Loucy (cell line): Measurements from ENCODE around the gene AP5Z1.

Experiments
- H2AFZ ChIP-seq: fragments of 200-600 bp; sonication (generic); 2 replicates; pipeline ENCODE4 v1.6.0; 2016; ENCODE audit warnings: antibody characterized with exemption, mild to moderate bottlenecking, low read length, moderate library complexity
- H3F3A ChIP-seq: fragments of 200-600 bp; 2 replicates; pipeline ENCODE4 v1.6.0; 2016; ENCODE audit warnings: antibody characterized with exemption, low read depth, mild to moderate bottlenecking
- H3K27me3 ChIP-seq: fragments of 200-600 bp; sonication (generic); 2 replicates; pipeline ENCODE4 v1.6.1; 2014; ENCODE audit warnings: low read length, mild to moderate bottlenecking; ENCODE audit not compliant: insufficient read depth, poor library complexity, severe bottlenecking
- H3K36me3 ChIP-seq: fragments of 200-600 bp; sonication (generic); 2 replicates; pipeline ENCODE4 v1.6.1; 2016; ENCODE audit warnings: low read length; ENCODE audit not compliant: insufficient read depth
- H3K4me1 ChIP-seq: fragments of 200-600 bp; sonication (generic); 2 replicates; pipeline ENCODE4 v1.5.1; 2014; ENCODE audit warnings: low read length, mild to moderate bottlenecking; ENCODE audit not compliant: insufficient read depth, poor library complexity, severe bottlenecking
- H3K4me2 ChIP-seq: fragments of 200-600 bp; sonication (generic); 2 replicates; pipeline ENCODE4 v1.6.0; 2014; ENCODE audit warnings: antibody characterized with exemption, low read length, low read depth, mild to moderate bottlenecking; ENCODE audit not compliant: poor library complexity, severe bottlenecking
- H3K4me3 ChIP-seq: fragments of 200-600 bp; sonication (generic); 2 replicates; pipeline ENCODE4 v1.5.1; 2014; ENCODE audit warnings: low read length, mild to moderate bottlenecking, mixed read lengths; ENCODE audit not compliant: poor library complexity, severe bottlenecking
- H3K79me2 ChIP-seq: fragments of 200-600 bp; sonication (generic); 2 replicates; pipeline ENCODE4 v1.6.1; 2014; ENCODE audit warnings: low read length; ENCODE audit not compliant: insufficient read depth
- H3K9ac ChIP-seq: fragments of 200-600 bp; sonication (generic); 2 replicates; pipeline ENCODE4 v1.6.0; 2014; ENCODE audit warnings: mild to moderate bottlenecking, low read depth, low read length, moderate library complexity; ENCODE audit not compliant: poor library complexity, severe bottlenecking
- H3K9me2 ChIP-seq: fragments of 200-600 bp; sonication (generic); replicated peaks from 2 replicates; pipeline ENCODE4 v1.6.1; 2016; ENCODE audit warnings: low read depth, low read length, mixed read lengths
- H3K9me3 ChIP-seq: fragments of 200-600 bp; sonication (generic); 2 replicates; pipeline ENCODE4 v1.6.1; 2014; ENCODE audit warnings: mild to moderate bottlenecking, antibody characterized with exemption, low read length, low read depth; ENCODE audit not compliant: insufficient read depth
- H4K20me1 ChIP-seq: fragments of 200-600 bp; sonication (generic); 2 replicates; pipeline ENCODE4 v1.6.0; 2014; ENCODE audit warnings: antibody characterized with exemption, low read length, mild to moderate bottlenecking; ENCODE audit not compliant: insufficient read depth, poor library complexity, severe bottlenecking
- EZH2phosphoT487 ChIP-seq: fragments of 200-600 bp; IDR thresholded peaks from 2 replicates; pipeline ENCODE4 v1.6.1; 2018; ENCODE audit warnings: antibody characterized with exemption, mild to moderate bottlenecking, moderate library complexity, borderline replicate concordance
- TF ChIP-seq, protein P1 (sequence below): fragments of 200-600 bp; sonication (generic); conservative IDR thresholded peaks from 2 replicates; pipeline ENCODE4 v1.5.1; 2014; ENCODE audit warnings: mild to moderate bottlenecking, antibody characterized with exemption, low read length

Gene AP5Z1

GRCh38 chr7:4734587-4735345, 40.7 kb upstream of the AP5Z1 start:
- H3K4me3 ChIP-seq, result no peak overlapping the region
- no peak overlapping the region for H2AFZ ChIP-seq
- peaks cover 36% of the 10 kb centered on the region; the same call in 1 of the 2 replicates for H3K79me2 ChIP-seq
- H3K4me2 ChIP-seq, result no peak overlapping the region
- H3K27me3 ChIP-seq, result no peaks in the 10 kb centered on the region
- no peaks in the 10 kb centered on the region for H3K9me2 ChIP-seq
- peaks cover 31% of the 10 kb centered on the region for H4K20me1 ChIP-seq
- peaks cover 4% of the 10 kb centered on the region; the same call in 1 of the 2 replicates for H3K36me3 ChIP-seq
- no peaks in the 10 kb centered on the region for H3F3A ChIP-seq
- H3K9me3 ChIP-seq, result no peaks in the 10 kb centered on the region
- H3K9ac ChIP-seq, result no peak overlapping the region
- no peaks in the 10 kb centered on the region for H3K4me1 ChIP-seq
- no peak for TF ChIP-seq EZH2phosphoT487
- TF ChIP-seq, protein P1, sequence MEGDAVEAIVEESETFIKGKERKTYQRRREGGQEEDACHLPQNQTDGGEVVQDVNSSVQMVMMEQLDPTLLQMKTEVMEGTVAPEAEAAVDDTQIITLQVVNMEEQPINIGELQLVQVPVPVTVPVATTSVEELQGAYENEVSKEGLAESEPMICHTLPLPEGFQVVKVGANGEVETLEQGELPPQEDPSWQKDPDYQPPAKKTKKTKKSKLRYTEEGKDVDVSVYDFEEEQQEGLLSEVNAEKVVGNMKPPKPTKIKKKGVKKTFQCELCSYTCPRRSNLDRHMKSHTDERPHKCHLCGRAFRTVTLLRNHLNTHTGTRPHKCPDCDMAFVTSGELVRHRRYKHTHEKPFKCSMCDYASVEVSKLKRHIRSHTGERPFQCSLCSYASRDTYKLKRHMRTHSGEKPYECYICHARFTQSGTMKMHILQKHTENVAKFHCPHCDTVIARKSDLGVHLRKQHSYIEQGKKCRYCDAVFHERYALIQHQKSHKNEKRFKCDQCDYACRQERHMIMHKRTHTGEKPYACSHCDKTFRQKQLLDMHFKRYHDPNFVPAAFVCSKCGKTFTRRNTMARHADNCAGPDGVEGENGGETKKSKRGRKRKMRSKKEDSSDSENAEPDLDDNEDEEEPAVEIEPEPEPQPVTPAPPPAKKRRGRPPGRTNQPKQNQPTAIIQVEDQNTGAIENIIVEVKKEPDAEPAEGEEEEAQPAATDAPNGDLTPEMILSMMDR, result no peak

DNA sequence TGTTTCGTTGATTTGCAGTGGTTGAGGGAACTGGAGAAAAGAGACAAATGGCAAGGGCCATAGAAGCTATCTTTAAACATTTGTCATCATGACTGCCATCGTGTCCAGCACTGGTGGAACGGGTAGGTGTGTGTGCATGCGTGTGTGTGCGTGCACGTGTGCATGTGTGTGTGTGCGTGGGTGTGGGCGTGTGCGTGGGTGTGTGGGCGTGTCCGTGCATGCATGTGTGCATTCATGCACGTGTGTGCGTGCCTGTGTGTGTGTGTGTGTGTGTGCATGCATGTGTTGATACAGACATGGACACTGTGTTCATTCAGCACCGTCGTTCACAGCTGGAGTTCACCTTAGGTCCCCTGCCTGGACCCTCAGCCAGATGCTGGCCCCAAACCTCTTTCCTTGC, 38.1 kb upstream of the AP5Z1 start:
- no peak overlapping the region for H2AFZ ChIP-seq
- H4K20me1 ChIP-seq, result peaks cover 23% of the 10 kb centered on the region
- H3K79me2 ChIP-seq, result peaks cover 17% of the 10 kb centered on the region; the same call in 1 of the 2 replicates

DNA sequence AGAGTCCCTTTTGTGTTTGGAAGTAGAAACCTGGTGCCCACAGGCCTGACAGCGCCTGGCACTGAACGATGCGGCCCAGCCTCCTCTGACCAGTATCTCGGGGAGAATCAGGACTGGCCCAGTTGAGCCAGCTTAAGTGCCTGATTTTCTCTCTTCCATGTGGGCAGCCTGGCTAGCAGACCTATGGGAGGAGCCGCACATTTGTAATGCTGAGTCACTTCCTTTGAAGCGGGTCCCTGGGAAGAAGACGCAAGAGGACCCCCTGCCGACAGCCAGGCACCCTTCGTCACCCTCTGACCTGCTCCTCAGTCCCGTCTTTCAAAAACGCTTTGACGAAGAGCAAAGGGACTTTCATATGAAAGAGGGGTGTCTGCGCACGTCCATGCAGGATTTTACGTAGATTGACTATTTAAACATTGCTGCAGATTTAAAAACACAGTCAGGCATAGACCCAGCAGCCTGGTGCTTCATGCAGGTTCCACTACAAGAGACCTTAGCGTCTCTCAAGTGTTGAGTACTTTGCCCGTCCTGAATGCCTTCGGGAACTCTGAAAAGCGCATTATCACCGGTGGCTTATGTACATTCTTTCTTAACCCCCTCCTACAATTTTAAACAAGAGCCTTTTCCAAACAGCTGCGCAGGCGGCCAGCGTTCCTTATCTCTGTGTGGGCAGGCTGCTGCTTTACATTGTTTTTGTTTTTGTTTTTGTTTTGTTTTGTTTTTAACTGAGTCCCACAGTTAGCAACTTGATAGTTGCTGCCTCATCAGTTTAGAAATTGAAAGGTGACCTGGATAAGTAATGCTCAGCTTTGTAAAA, 36.5 kb upstream of the AP5Z1 start:
- no peak overlapping the region for H2AFZ ChIP-seq
- H3K27me3 ChIP-seq, result no peaks in the 10 kb centered on the region
- no peak for TF ChIP-seq EZH2phosphoT487
- H3K4me1 ChIP-seq, result no peaks in the 10 kb centered on the region
- H3K9me3 ChIP-seq, result no peaks in the 10 kb centered on the region
- peaks cover 11% of the 10 kb centered on the region; the same call in 1 of the 2 replicates for H3K79me2 ChIP-seq
- H3K4me3 ChIP-seq, result no peak overlapping the region
- H3K9ac ChIP-seq, result no peak overlapping the region
- peaks cover 29% of the 10 kb centered on the region; the same call in 1 of the 2 replicates for H3K36me3 ChIP-seq
- H4K20me1 ChIP-seq, result peaks cover 15% of the 10 kb centered on the region
- H3F3A ChIP-seq, result no peaks in the 10 kb centered on the region
- H3K4me2 ChIP-seq, result no peak overlapping the region
- H3K9me2 ChIP-seq, result no peaks in the 10 kb centered on the region

More for the DNA sequence above, 38.1 kb upstream of the AP5Z1 start:
- TF ChIP-seq EZH2phosphoT487, result no peak
- TF ChIP-seq, protein P1, result no peak
- H3K27me3 ChIP-seq, result no peaks in the 10 kb centered on the region
- no peaks in the 10 kb centered on the region for H3K9me2 ChIP-seq
- H3K9ac ChIP-seq, result no peak overlapping the region
- no peak overlapping the region for H3K4me2 ChIP-seq
- no peaks in the 10 kb centered on the region for H3K9me3 ChIP-seq
- no peaks in the 10 kb centered on the region for H3F3A ChIP-seq
- no peak overlapping the region for H3K4me3 ChIP-seq
- no peaks in the 10 kb centered on the region for H3K4me1 ChIP-seq
- peaks cover 21% of the 10 kb centered on the region; the same call in 1 of the 2 replicates for H3K36me3 ChIP-seq
